ENCODE measurements around the gene TRIM61.
"Not testable (repeated sequence)": the region's sequence is repeated elsewhere in the genome, so short reads cannot be mapped to it uniquely, and the experiment has no call there.

TRIM61 gene

DNA sequence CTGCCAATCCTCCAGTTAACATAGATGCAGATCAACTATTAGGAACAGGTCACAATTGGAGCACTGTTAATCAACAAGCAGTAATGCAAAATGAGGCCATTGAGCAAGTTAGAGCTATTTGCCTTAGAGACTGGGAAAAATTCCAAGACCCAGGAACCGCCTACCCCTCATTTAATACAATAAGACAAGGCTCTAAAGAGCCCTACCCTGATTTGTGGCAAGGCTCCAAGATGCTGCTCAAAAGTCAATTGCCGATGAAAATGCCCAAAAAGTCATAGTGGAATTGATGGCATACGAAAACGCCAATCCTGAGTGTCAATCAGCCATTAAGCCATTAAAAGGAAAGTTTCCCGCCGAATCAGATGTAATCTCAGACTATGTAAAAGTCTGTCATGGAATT lies 20.5 kb upstream of the TRIM61 start:
- Mint-ChIP-seq H3K36me3 (ENCODE audit: low read depth) (no peaks in the 10 kb centered on the region), H3K4me3 (no peak overlapping the region), H3K9me3 (no peaks in the 10 kb centered on the region), H3K4me1 (ENCODE audit: low read depth) (no peaks in the 10 kb centered on the region), H3K27ac (no peak overlapping the region), H3K27me3 (peaks cover 3% of the 10 kb centered on the region)
- intact Hi-C loops (cut with micrococcal nuclease): no loop called here

DNA sequence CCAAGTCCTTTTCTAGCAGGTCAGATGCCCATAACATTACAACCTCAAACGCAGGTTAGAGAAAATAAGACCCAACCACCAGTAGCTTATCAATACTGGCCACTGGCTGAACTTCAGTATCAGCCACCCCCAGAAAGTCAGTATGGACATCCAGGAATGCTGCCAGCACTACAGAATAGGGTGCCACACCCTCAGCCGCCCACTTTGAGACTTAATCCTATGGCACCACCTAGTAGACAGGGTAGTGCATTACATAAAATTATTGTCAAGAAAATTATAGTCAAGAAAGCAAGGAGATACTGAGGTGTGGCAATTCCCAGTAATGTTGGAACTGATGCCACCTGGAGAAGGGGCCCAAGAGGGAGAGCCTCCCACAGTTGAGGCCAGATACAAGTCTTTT lies 19.9 kb upstream of the TRIM61 start:
- no peaks in the 10 kb centered on the region for H3K4me1 Mint-ChIP-seq (ENCODE audit: low read depth)
- no peaks in the 10 kb centered on the region for H3K36me3 Mint-ChIP-seq (ENCODE audit: low read depth)
- H3K27ac Mint-ChIP-seq: no peak overlapping the region
- H3K9me3 Mint-ChIP-seq: no peaks in the 10 kb centered on the region
- H3K27me3 Mint-ChIP-seq: peaks cover 3% of the 10 kb centered on the region
- no peak overlapping the region for H3K4me3 Mint-ChIP-seq
- intact Hi-C loops (cut with micrococcal nuclease): no loop called here

DNA sequence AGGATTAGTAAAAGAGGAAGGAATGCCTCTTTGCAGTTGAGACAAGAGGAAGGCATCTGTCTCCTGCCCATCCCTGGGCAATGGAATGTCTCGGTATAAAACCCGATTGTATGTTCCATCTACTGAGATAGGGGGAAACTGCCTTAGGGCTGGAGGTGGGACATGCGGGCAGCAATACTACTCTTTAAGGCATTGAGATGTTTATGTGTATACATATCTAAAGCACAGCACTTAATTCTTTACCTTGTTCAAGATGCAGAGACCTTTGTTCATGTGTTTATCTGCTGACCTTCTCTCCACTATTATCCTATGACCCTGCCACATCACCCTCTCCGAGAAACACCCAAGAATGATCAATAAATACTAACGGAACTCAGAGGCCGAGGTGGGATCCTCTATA lies 18.7 kb upstream of the TRIM61 start:
- intact Hi-C loops (cut with micrococcal nuclease); H3K27me3 Mint-ChIP-seq; H3K27ac Mint-ChIP-seq; H3K36me3 Mint-ChIP-seq (ENCODE audit: low read depth); H3K9me3 Mint-ChIP-seq; H3K4me3 Mint-ChIP-seq; H3K4me1 Mint-ChIP-seq (ENCODE audit: low read depth): not testable (repeated sequence)

DNA sequence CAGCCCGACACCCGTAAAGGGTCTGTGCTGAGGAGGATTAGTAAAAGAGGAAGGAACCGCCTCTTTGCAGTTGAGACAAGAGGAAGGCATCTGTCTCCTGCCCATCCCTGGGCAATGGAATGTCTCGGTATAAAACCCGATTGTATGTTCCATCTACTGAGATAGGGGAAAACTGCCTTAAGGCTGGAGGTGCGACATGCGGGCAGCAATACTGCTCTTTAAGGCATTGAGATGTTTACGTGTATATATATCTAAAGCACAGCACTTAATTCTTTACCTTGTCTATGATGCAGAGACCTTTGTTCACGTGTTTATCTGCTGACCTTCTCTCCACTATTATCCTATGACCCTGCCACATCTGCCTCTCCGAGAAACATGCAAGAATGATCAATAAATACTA lies 13.3 kb upstream of the TRIM61 start:
- H3K9me3 Mint-ChIP-seq; H3K27me3 Mint-ChIP-seq; H3K36me3 Mint-ChIP-seq (ENCODE audit: low read depth); H3K4me3 Mint-ChIP-seq; H3K4me1 Mint-ChIP-seq (ENCODE audit: low read depth); H3K27ac Mint-ChIP-seq; intact Hi-C loops (cut with micrococcal nuclease): not testable (repeated sequence)

DNA sequence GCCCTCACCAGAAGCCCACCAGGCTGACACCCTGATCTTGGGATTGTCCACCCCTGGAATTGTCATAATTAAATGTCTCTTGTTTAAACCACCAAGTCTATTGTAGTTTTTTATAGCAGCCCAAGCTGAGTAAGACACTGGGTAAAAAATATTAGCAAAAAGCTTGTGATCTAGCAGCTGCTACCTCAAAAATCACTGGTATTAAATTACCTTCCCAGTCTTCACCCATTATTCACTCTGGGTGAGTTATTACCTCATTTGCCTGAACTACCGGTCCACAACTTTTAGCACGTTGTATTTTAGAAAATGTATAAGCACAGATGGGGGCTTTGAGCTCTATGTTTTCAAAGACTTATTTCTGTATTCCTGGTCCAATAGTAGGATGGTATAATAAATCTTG lies 12.0 kb upstream of the TRIM61 start:
- H3K27ac Mint-ChIP-seq: no peak overlapping the region
- intact Hi-C loops (cut with micrococcal nuclease): no loop called here
- no peak overlapping the region for H3K4me3 Mint-ChIP-seq
- no peaks in the 10 kb centered on the region for H3K4me1 Mint-ChIP-seq (ENCODE audit: low read depth)
- H3K9me3 Mint-ChIP-seq: no peaks in the 10 kb centered on the region
- no peaks in the 10 kb centered on the region for H3K36me3 Mint-ChIP-seq (ENCODE audit: low read depth)
- no peaks in the 10 kb centered on the region for H3K27me3 Mint-ChIP-seq

DNA sequence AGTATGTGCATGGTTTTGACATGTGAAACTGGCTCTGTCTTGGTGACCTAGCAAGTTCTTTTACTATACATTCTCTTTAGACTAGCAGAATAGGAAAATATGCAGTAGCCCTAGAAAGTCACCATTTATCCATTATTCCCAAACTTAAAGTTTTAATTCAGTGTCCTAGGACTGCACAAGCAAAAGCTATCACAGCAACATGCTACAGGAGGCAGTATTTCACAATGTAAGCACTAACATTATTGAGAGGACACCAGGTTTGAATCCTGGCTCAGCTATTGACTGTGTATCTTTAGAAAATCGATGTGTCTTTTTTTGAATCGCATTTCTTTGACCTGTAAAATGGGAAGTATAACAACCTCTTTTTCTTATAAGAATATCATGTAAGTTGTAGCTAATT lies 5.5 kb downstream of the TRIM61 start:
- H3K36me3 Mint-ChIP-seq (ENCODE audit: low read depth); H3K4me1 Mint-ChIP-seq (ENCODE audit: low read depth); intact Hi-C loops (cut with micrococcal nuclease); H3K4me3 Mint-ChIP-seq; H3K27me3 Mint-ChIP-seq; H3K9me3 Mint-ChIP-seq; H3K27ac Mint-ChIP-seq: not testable (repeated sequence)

DNA sequence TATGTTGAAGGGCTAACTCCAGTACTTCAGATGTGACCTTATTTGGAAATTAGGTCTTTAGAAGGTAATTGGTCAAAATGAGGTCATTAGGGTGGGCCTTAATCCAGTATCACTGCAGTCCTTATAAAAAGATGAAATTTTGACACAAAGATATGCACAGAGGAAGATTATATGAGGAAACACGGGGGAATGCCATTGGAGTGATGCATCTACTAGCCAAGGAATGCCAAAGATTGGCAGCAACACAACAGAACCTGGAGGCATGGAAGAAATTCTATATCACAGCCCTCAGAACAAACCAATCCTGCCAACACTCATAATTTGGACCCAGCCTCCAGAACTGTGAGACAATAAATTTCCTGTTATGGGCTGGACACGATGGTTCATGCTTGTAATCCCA lies 17.6 kb downstream of the TRIM61 start:
- H3K9me3 Mint-ChIP-seq: peaks cover 9% of the 10 kb centered on the region
- H3K4me3 Mint-ChIP-seq: no peak overlapping the region
- no peak overlapping the region for H3K27ac Mint-ChIP-seq
- intact Hi-C loops (cut with micrococcal nuclease): no loop called here
- H3K27me3 Mint-ChIP-seq: peaks cover 16% of the 10 kb centered on the region
- H3K4me1 Mint-ChIP-seq (ENCODE audit: low read depth): peaks cover 15% of the 10 kb centered on the region
- no peaks in the 10 kb centered on the region for H3K36me3 Mint-ChIP-seq (ENCODE audit: low read depth)

DNA sequence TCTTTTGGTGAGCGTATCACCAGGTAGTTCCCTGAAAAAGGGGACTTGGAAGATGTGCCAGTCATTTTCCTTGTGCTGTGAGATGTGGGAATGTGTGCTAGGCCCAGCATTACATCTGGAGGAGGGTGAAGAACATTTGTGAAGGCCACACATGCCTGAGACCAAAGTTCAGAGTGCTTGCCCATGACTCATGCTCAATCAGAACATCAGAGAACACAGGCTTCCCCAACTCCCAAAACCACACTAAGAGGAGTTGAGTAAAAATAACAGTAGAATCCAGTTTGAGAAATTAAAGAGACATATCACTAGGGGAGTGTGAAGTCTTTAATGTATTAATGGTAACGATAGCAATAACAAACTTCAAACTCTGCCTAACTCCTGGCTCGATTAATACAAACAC lies 18.0 kb downstream of the TRIM61 start:
- intact Hi-C loops (cut with micrococcal nuclease); H3K27ac Mint-ChIP-seq; H3K9me3 Mint-ChIP-seq; H3K4me3 Mint-ChIP-seq; H3K36me3 Mint-ChIP-seq (ENCODE audit: low read depth): not testable (repeated sequence)
- peaks cover 16% of the 10 kb centered on the region for H3K27me3 Mint-ChIP-seq
- H3K4me1 Mint-ChIP-seq (ENCODE audit: low read depth): peaks cover 15% of the 10 kb centered on the region

DNA sequence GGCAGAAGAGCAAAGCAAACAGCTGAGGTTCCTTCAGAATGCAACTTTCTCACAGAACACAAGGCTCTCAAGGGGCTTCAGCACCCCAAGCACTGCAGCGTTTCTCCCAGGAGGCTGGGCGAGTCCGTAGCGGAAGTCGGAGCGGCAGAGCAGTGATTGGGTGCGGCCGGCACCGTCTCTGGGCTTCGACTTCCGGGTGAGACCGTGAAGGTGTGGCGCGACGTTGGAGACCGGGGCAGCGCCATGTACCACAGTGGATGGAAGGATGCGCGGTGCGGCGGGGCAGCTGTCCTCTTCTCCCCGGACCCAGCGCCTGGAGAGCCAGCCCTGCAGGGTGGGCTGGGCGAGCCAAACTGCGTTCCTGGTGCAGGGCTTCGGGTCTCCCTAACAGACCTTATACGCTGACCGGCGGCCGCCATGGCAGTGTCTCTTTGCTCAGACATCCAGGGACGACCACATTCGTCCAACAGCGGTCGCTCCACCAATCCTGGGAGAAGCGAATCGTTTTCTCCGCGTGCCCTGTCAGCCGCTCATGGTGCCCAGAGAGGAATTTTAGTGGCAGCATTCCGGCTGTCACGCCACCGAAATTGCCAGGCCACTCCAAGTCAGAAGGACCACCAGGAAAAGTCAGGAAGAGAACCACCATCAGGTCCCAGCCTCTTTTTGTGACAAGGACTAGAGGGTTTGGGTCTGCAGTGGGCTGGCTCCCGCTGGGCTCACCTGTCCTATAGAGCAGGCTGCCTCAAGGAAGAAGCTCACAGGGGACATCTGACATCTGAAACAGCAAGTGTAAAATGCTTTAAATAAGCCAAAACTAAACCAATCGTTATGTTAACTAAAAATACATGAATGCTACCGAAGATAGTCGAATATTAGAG lies 20.5 kb downstream of the TRIM61 start:
- Mint-ChIP-seq H3K27me3 (peaks cover 20% of the 10 kb centered on the region), H3K4me3 (peak overlapping the region; percentile 83), H3K27ac (peak overlapping the region; percentile 76), H3K4me1 (ENCODE audit: low read depth) (peaks cover 15% of the 10 kb centered on the region), H3K36me3 (ENCODE audit: low read depth) (no peaks in the 10 kb centered on the region), H3K9me3 (peaks cover 9% of the 10 kb centered on the region)
- intact Hi-C loops (cut with micrococcal nuclease): no loop called here

DNA sequence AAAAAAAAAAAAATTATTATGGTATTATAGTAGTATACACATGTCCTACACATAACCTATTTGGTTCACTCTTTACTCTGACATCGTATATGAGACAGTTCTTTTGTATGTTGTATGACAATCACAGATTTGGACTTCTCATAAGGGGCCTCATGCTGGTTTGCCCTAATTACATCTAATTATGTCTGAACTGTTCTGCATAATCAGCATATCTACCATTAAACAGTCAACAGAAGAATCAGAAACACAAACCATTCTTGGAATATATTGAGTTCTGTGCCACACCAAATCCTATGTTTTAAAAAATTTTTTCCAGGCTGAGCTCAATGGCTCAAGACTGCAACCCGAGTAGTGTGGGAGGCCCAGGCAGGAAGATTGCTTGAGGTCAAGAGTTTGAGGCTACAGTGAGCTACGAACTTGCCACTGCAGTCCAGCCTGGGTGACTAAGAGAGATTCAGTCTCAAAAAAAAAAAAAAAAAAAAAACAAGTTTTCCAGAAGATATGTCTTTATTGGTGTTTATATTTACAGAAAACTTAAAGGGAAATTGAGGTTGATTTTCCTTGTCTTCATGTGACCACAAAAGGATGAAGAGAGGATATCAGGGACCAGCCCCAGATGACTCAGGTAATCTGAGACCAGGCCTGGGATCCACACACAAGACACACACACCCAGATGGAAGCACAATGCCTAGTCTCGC lies 22.2 kb downstream of the TRIM61 start:
- peaks cover 9% of the 10 kb centered on the region for H3K9me3 Mint-ChIP-seq
- H3K27ac Mint-ChIP-seq: no peak overlapping the region
- no peak overlapping the region for H3K4me3 Mint-ChIP-seq
- no peaks in the 10 kb centered on the region for H3K36me3 Mint-ChIP-seq (ENCODE audit: low read depth)
- H3K4me1 Mint-ChIP-seq (ENCODE audit: low read depth): peaks cover 15% of the 10 kb centered on the region
- peaks cover 22% of the 10 kb centered on the region for H3K27me3 Mint-ChIP-seq
- intact Hi-C loops (cut with micrococcal nuclease): no loop called here

DNA sequence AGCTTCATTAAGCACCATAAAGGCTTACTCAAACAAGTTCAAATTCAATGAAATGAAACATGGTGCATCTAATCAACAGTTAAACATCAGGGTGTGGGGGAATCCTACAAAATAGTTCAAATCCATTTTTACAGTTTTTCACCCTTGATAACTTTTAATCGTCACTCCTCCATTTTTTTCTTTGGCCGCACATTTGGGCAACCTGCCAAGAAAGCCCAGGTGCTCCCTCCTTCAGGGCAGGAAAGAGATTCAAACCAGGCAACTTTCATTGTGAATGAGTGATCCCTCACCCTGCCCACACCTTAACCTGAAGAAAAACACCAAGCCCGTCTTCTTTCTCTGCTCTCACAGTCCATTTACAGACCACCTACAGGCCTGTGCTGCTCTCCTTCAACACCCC lies 24.9 kb downstream of the TRIM61 start:
- Mint-ChIP-seq H3K4me1 (ENCODE audit: low read depth) (peaks cover 11% of the 10 kb centered on the region), H3K27ac (no peak overlapping the region), H3K36me3 (ENCODE audit: low read depth) (no peaks in the 10 kb centered on the region), H3K9me3 (peaks cover 9% of the 10 kb centered on the region), H3K27me3 (peaks cover 25% of the 10 kb centered on the region), H3K4me3 (no peak overlapping the region)
- intact Hi-C loops (cut with micrococcal nuclease): no loop called here

DNA sequence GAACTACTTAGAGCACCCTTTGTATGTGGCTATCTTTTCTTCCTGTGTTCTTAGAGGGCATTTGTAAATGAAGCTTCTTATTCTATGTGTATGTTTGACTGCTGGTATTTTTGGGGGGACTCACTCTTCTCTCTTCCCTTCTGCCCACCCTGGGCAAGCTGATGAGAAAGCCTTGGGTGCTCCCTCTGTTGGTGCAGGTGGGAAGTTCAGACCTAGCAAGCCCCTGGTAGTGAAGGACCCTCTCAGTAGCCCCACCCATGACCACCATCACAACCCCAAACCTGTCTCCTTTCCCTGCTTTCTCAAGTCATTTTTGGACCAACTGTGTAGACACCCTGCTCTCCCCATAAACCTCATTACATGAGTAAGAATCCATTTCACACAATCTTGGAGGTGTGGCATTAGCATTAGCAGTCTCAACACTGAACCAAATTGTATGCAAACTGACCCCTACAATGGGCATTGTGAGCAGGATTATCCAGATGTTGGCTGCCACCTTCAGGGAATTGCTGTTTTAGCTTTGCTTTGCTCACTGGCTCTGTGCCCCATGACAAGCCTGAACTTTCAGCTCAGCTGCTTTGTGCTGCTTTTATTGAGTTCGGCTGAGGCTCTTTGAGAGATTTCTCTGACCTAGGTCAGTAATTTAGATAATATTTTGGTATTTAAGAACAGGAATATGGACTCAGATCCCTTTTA lies 27.9 kb downstream of the TRIM61 start:
- intact Hi-C loops (cut with micrococcal nuclease): no loop called here
- H3K27ac Mint-ChIP-seq: no peak overlapping the region
- no peaks in the 10 kb centered on the region for H3K9me3 Mint-ChIP-seq
- H3K27me3 Mint-ChIP-seq: peaks cover 11% of the 10 kb centered on the region
- no peaks in the 10 kb centered on the region for H3K36me3 Mint-ChIP-seq (ENCODE audit: low read depth)
- no peaks in the 10 kb centered on the region for H3K4me1 Mint-ChIP-seq (ENCODE audit: low read depth)
- no peak overlapping the region for H3K4me3 Mint-ChIP-seq

DNA sequence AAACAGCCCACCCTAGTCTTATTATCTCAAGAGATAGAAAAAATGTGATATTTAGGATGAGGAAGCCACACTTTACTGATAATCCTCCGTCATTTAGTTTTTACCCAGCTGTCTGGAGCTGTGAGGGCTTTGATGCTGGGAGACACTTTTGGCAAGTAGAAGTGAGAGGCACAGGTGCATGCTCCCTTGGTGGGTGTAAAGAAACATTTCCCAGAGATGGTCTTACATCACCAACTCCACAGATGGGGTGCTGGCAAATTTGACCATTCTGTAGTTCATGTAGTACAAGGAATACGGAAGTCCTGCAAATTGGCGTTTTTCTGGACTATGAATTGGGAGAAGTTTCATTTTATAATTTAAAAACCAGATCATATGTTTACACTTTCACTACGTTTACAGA lies 28.5 kb downstream of the TRIM61 start:
- Mint-ChIP-seq H3K27me3 (peaks cover 9% of the 10 kb centered on the region), H3K4me1 (ENCODE audit: low read depth) (no peaks in the 10 kb centered on the region)
- intact Hi-C loops (cut with micrococcal nuclease): loop anchor here (1.0 kb wide), 1 partner anchor 9 kb away; no protein-coding TSS in a partner anchor

DNA sequence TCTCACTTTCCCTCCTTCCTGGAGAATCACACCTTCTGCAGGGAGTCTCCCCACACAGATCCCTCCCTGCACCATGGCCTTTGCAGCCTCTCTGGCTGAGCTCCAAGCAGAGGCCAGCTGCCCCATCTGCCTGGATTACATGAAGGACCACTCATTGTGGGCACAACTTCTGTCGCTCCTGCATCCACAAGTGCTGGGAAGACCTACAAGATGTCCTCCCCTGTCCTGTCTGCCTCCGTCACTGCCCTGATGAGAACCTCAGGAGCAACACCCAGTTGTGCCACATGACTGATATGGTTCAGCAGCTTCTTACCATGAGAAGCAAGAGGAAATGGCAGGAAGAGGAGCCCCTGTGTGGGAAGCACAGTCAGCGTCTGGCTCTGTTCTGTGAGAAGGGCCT lies 29.5 kb downstream of the TRIM61 start:
- H3K9me3 Mint-ChIP-seq; H3K4me1 Mint-ChIP-seq (ENCODE audit: low read depth): not testable (repeated sequence)

More for the DNA sequence above, 28.5 kb downstream of the TRIM61 start:
- Mint-ChIP-seq H3K27ac (no peak overlapping the region), H3K36me3 (ENCODE audit: low read depth) (no peaks in the 10 kb centered on the region), H3K4me3 (no peak overlapping the region), H3K9me3 (no peaks in the 10 kb centered on the region)

More for the DNA sequence above, 29.5 kb downstream of the TRIM61 start:
- not testable (repeated sequence) for H3K36me3 Mint-ChIP-seq (ENCODE audit: low read depth); H3K27me3 Mint-ChIP-seq; H3K4me3 Mint-ChIP-seq; H3K27ac Mint-ChIP-seq
- intact Hi-C loops (cut with micrococcal nuclease): loop anchor here (1.0 kb wide), 1 partner anchor 8 kb away; no protein-coding TSS in a partner anchor

Data from dendritic cell treated with granulocyte-macrophage colony-stimulating factor and Interleukin-4, amounts not matched to agents 40 ng/mL and 50 ng/mL, for 4 days (primary cell).